Activated T-cell treated with anti-CD3 and anti-CD28 coated beads, Interleukin-2, amount 50 U/mL, for 4 hours (primary cell): ENCODE results near the gene C6orf141. TPM values are rescaled to one million over a fixed set of nuclear protein-coding genes. Genes with fewer than 3 reads are reported as not detected.
A peak's percentile ranks its signal among the peaks of the same experiment; 100 is the strongest.

Experiments used
- ATAC-seq, 2 donors: fragments of 200-7000 bp; cut with Tn5 transposase; one replicate each; pipeline ENCODE4 v1.10.0; 2021
- DNase-seq: peaks from one replicate; pipeline ENCODE4 v3.0.0-alpha.2; 2020
- H3K27me3 Mint-ChIP-seq: one replicate; pipeline ENCODE4 v1.8.0; 2021; ENCODE audit warnings: low read depth, mixed read lengths
- H3K36me3 Mint-ChIP-seq: one replicate; pipeline ENCODE4 v1.8.0; 2022; ENCODE audit warnings: mixed read lengths; ENCODE audit not compliant: insufficient read depth
- H3K4me1 Mint-ChIP-seq: one replicate; pipeline ENCODE4 v1.8.0; 2021; ENCODE audit warnings: low read depth, mixed read lengths
- H3K4me3 Mint-ChIP-seq: one replicate; pipeline ENCODE4 v1.8.0; 2021; ENCODE audit warnings: mild to moderate bottlenecking, moderate library complexity, mixed read lengths
- H3K9me3 Mint-ChIP-seq: one replicate; pipeline ENCODE4 v1.8.0; 2021; ENCODE audit warnings: mixed read lengths
- total RNA-seq, 3 donors: library from RNA; stranded (reverse); gene quantifications; one replicate each; pipeline ENCODE4 v1.2.1, GENCODE V29; 2021

Gene C6orf141
- under 1 TPM in 1 of 3 donors, not detected in 2; 0.25 TPM for total RNA-seq

- Mint-ChIP-seq H3K9me3 (no peaks in the 10 kb centered on the region), H3K4me3 (peak within 1 kb of the TSS; percentile 61), H3K27me3 (peaks cover 34% of the 10 kb centered on the region), H3K4me1 (peaks cover 15% of the 10 kb centered on the region), H3K36me3 (no peaks in the 10 kb centered on the region)
- DNase-seq (no peak), ATAC-seq (peak; percentile 64 to 75)
These were observed at the start of gene C6orf141 for GRCh38 chr6:49550492-49551077. C6orf141 (plus strand) TSS chr6:49550668; CDS start chr6:49550793, 125 bp downstream.

GRCh38 chr6:49504666-49505065, 45.8 kb upstream of the C6orf141 start:
- H3K4me1 Mint-ChIP-seq, result no peaks in the 10 kb centered on the region
- no peaks in the 10 kb centered on the region for H3K36me3 Mint-ChIP-seq
- ATAC-seq, result no peak
- no peaks in the 10 kb centered on the region for H3K9me3 Mint-ChIP-seq
- H3K4me3 Mint-ChIP-seq, result no peak overlapping the region
- DNase-seq, result no peak
- H3K27me3 Mint-ChIP-seq, result peaks cover 13% of the 10 kb centered on the region

- no peak overlapping the region for H3K4me3 Mint-ChIP-seq
These were observed 43.8 kb upstream of the C6orf141 start for GRCh38 chr6:49506569-49507111.

GRCh38 chr6:49509342-49509741, 41.1 kb upstream of the C6orf141 start:
- peaks cover 11% of the 10 kb centered on the region for H3K27me3 Mint-ChIP-seq
- no peaks in the 10 kb centered on the region for H3K4me1 Mint-ChIP-seq
- H3K4me3 Mint-ChIP-seq, result no peak overlapping the region
- ATAC-seq, result no peak
- DNase-seq, result no peak
- no peaks in the 10 kb centered on the region for H3K36me3 Mint-ChIP-seq
- H3K9me3 Mint-ChIP-seq, result no peaks in the 10 kb centered on the region

More at GRCh38 chr6:49506569-49507111, 43.8 kb upstream of the C6orf141 start:
- ATAC-seq, result no peak
- Mint-ChIP-seq H3K27me3 (peaks cover 11% of the 10 kb centered on the region), H3K9me3 (no peaks in the 10 kb centered on the region), H3K36me3 (no peaks in the 10 kb centered on the region), H3K4me1 (no peaks in the 10 kb centered on the region)
- no peak for DNase-seq

- ATAC-seq (no peak), DNase-seq (no peak)
- Mint-ChIP-seq H3K4me1 (no peaks in the 10 kb centered on the region), H3K4me3 (no peak overlapping the region), H3K27me3 (peaks cover 11% of the 10 kb centered on the region), H3K36me3 (no peaks in the 10 kb centered on the region), H3K9me3 (no peaks in the 10 kb centered on the region)
These were observed 37.1 kb upstream of the C6orf141 start for GRCh38 chr6:49513153-49513989.

GRCh38 chr6:49514571-49515484, 35.6 kb upstream of the C6orf141 start:
- ATAC-seq, result no peak

GRCh38 chr6:49515485-49516146, 34.9 kb upstream of the C6orf141 start:
- DNase-seq, result no peak
- peaks cover 7% of the 10 kb centered on the region for H3K27me3 Mint-ChIP-seq
- no peak overlapping the region for H3K4me3 Mint-ChIP-seq
- no peaks in the 10 kb centered on the region for H3K9me3 Mint-ChIP-seq
- no peaks in the 10 kb centered on the region for H3K4me1 Mint-ChIP-seq
- H3K36me3 Mint-ChIP-seq, result no peaks in the 10 kb centered on the region
- no peak for ATAC-seq

More at GRCh38 chr6:49514571-49515484, 35.6 kb upstream of the C6orf141 start:
- no peaks in the 10 kb centered on the region for H3K9me3 Mint-ChIP-seq
- H3K4me3 Mint-ChIP-seq, result no peak overlapping the region
- H3K27me3 Mint-ChIP-seq, result peaks cover 5% of the 10 kb centered on the region
- no peaks in the 10 kb centered on the region for H3K4me1 Mint-ChIP-seq
- H3K36me3 Mint-ChIP-seq, result no peaks in the 10 kb centered on the region
- DNase-seq, result no peak

- no peaks in the 10 kb centered on the region for H3K4me1 Mint-ChIP-seq
- H3K4me3 Mint-ChIP-seq, result no peak overlapping the region
- peaks cover 7% of the 10 kb centered on the region for H3K27me3 Mint-ChIP-seq
- no peaks in the 10 kb centered on the region for H3K36me3 Mint-ChIP-seq
- H3K9me3 Mint-ChIP-seq, result no peaks in the 10 kb centered on the region
- ATAC-seq (no peak), DNase-seq (no peak)
These were observed 34.3 kb upstream of the C6orf141 start for GRCh38 chr6:49516147-49516505.

- H3K27me3 Mint-ChIP-seq, result peaks cover 5% of the 10 kb centered on the region
- no peaks in the 10 kb centered on the region for H3K9me3 Mint-ChIP-seq
- no peaks in the 10 kb centered on the region for H3K4me1 Mint-ChIP-seq
- no peaks in the 10 kb centered on the region for H3K36me3 Mint-ChIP-seq
- ATAC-seq, result no peak
- H3K4me3 Mint-ChIP-seq, result no peak overlapping the region
- DNase-seq, result no peak
These were observed 32.5 kb upstream of the C6orf141 start for GRCh38 chr6:49517919-49518318.

- ATAC-seq (no peak), DNase-seq (no peak)
- no peaks in the 10 kb centered on the region for H3K36me3 Mint-ChIP-seq
- H3K4me1 Mint-ChIP-seq, result no peaks in the 10 kb centered on the region
- peaks cover 5% of the 10 kb centered on the region for H3K27me3 Mint-ChIP-seq
- H3K4me3 Mint-ChIP-seq, result no peak overlapping the region
- H3K9me3 Mint-ChIP-seq, result no peaks in the 10 kb centered on the region
These were observed 30.8 kb upstream of the C6orf141 start for GRCh38 chr6:49519660-49520059.

- no peaks in the 10 kb centered on the region for H3K36me3 Mint-ChIP-seq
- ATAC-seq, result no peak
These were observed 27.5 kb upstream of the C6orf141 start for GRCh38 chr6:49522710-49523593.

GRCh38 chr6:49523901-49524300, 26.6 kb upstream of the C6orf141 start:
- H3K4me3 Mint-ChIP-seq, result no peak overlapping the region
- ATAC-seq (no peak), DNase-seq (no peak)
- no peaks in the 10 kb centered on the region for H3K4me1 Mint-ChIP-seq
- H3K9me3 Mint-ChIP-seq, result no peaks in the 10 kb centered on the region
- H3K27me3 Mint-ChIP-seq, result peaks cover 1% of the 10 kb centered on the region
- no peaks in the 10 kb centered on the region for H3K36me3 Mint-ChIP-seq

More at GRCh38 chr6:49522710-49523593, 27.5 kb upstream of the C6orf141 start:
- Mint-ChIP-seq H3K4me1 (no peaks in the 10 kb centered on the region), H3K4me3 (no peak overlapping the region), H3K27me3 (peaks cover 1% of the 10 kb centered on the region), H3K9me3 (no peaks in the 10 kb centered on the region)
- DNase-seq, result no peak

- ATAC-seq (no peak), DNase-seq (no peak)
- Mint-ChIP-seq H3K27me3 (peaks cover 1% of the 10 kb centered on the region), H3K4me3 (no peak overlapping the region), H3K36me3 (no peaks in the 10 kb centered on the region), H3K9me3 (no peaks in the 10 kb centered on the region), H3K4me1 (no peaks in the 10 kb centered on the region)
These were observed 25.9 kb upstream of the C6orf141 start for GRCh38 chr6:49524541-49524940.
